Lung (tissue), 12 donors: ENCODE data around the gene DHRS11. TPM values are rescaled to one million over a fixed set of nuclear protein-coding genes. Genes with fewer than 3 reads are reported as not detected.

ENCODE experiments used
- ATAC-seq: fragments of 200-7000 bp; cut with Tn5 transposase; one replicate; pipeline ENCODE4 v1.9.1; 2020; ENCODE audit warnings: moderate number of reproducible peaks; ENCODE audit not compliant: insufficient read depth, low FRiP score
- DNase-seq, 3 donors: peaks; one replicate each; pipeline ENCODE4 v3.0.0-alpha.2; 2013 to 2017
- H3K27ac ChIP-seq, 2 donors: one replicate each; pipeline ENCODE4 v1.5.1; 2013; ENCODE audit warnings: mild to moderate bottlenecking in 2 of 2, moderate library complexity in 2 of 2, control low read depth in 1 of 2, inconsistent platforms in 1 of 2, low read depth in 1 of 2, low read length in 1 of 2
- H3K27me3 ChIP-seq, 3 donors: one replicate each; pipeline ENCODE4 v1.5.1; 2013; ENCODE audit warnings: low read length in 2 of 3; ENCODE audit not compliant: control insufficient read depth in 3 of 3, insufficient read depth in 3 of 3
- H3K36me3 ChIP-seq, 4 donors: one replicate each; pipeline ENCODE4 v1.5.1; 2013; ENCODE audit warnings: low read length in 4 of 4, mild to moderate bottlenecking in 1 of 4, moderate library complexity in 1 of 4; ENCODE audit not compliant: control insufficient read depth in 4 of 4, insufficient read depth in 4 of 4
- H3K4me1 ChIP-seq, 5 donors: one replicate each; pipeline ENCODE4 v1.5.1; 2013; ENCODE audit warnings: low read length in 5 of 5, mild to moderate bottlenecking in 2 of 5, moderate library complexity in 1 of 5; ENCODE audit not compliant: control insufficient read depth in 5 of 5, insufficient read depth in 5 of 5
- H3K4me3 ChIP-seq: one replicate; pipeline ENCODE4 v1.5.1; 2013; ENCODE audit warnings: mild to moderate bottlenecking, control low read depth, moderate library complexity
- H3K9ac ChIP-seq, 2 donors: one replicate each; pipeline ENCODE4 v1.5.1; 2013; ENCODE audit warnings: low read length in 2 of 2, control low read depth in 1 of 2; ENCODE audit not compliant: insufficient read depth in 1 of 2
- H3K9me3 ChIP-seq, 4 donors: one replicate each; pipeline ENCODE4 v1.5.1; 2013; ENCODE audit warnings: low read length in 3 of 4, mild to moderate bottlenecking in 1 of 4, moderate library complexity in 1 of 4; ENCODE audit not compliant: control insufficient read depth in 4 of 4, insufficient read depth in 3 of 4
- CTCF ChIP-seq: IDR thresholded peaks from 2 replicates; pipeline ENCODE4 v1.5.1; 2012; ENCODE audit warnings: mild to moderate bottlenecking; ENCODE audit errors: control extremely low read depth, extremely low read depth
- WGBS, 2 donors: extraction: QIAGEN DNeasy Blood & Tissue Kit; methylation state at CpG; one replicate each; pipeline ENCODE4 v1.1.7; 2013; 5-methylcytosine and 5-hydroxymethylcytosine counted together
- polyA plus RNA-seq, 2 donors: library from polyadenylated mRNA; stranded (reverse); fragments of 200-250 nt; gene quantifications; one replicate each; pipeline ENCODE4 v1.2.1, GENCODE V29; 2013
- total RNA-seq, 2 donors: library from RNA; depleted of rRNA in 1 of 2; stranded (reverse); fragments of >200 nt in 1 of 2; gene quantifications; one replicate each; pipeline ENCODE4 v1.2.1, GENCODE V29; 2014 to 2021
- donor health status: control.
- donor health status: control.
- donor health status: Bipolar disorder and iron deficiency.
- donor health status: healthy.
- donor health status: DM: yes; HTN: yes; CAD: no.

Gene DHRS11
- total and polyA plus RNA-seq, 4 donors, result 3.7 to 9.1 (median 5.7) TPM

GRCh38 chr17:36625188-36625587 is 33.5 kb downstream of the DHRS11 start:
- Histone ChIP-seq H3K9me3 (no peaks in the 10 kb centered on the region), H3K27ac (no peak overlapping the region), H3K4me1 (peaks cover 0 to 4% (median 0%) of the 10 kb centered on the region in 5 donors), H3K36me3 (no peaks in the 10 kb centered on the region), H3K9ac (no peak overlapping the region), H3K4me3 (no peak overlapping the region), H3K27me3 (no peaks in the 10 kb centered on the region)
- 59 to 77% methylated on average over 7 of the region's 7 CpGs for WGBS, 2 donors
- no peak for ATAC-seq
- TF ChIP-seq CTCF, result no peak
- no peak for DNase-seq

GRCh38 chr17:36627101-36627500 is 35.4 kb downstream of the DHRS11 start:
- Histone ChIP-seq H3K27ac (no peak overlapping the region), H3K36me3 (no peaks in the 10 kb centered on the region), H3K27me3 (peaks cover 0 to 7% (median 0%) of the 10 kb centered on the region in 3 donors), H3K9me3 (no peaks in the 10 kb centered on the region), H3K4me1 (peaks cover 0 to 4% (median 0%) of the 10 kb centered on the region in 5 donors), H3K9ac (no peak overlapping the region), H3K4me3 (no peak overlapping the region)
- TF ChIP-seq CTCF, result no peak
- 71 to 75% methylated on average over 12 of the region's 12 CpGs for WGBS, 2 donors
- DNase-seq (no peak), ATAC-seq (no peak)

DNA sequence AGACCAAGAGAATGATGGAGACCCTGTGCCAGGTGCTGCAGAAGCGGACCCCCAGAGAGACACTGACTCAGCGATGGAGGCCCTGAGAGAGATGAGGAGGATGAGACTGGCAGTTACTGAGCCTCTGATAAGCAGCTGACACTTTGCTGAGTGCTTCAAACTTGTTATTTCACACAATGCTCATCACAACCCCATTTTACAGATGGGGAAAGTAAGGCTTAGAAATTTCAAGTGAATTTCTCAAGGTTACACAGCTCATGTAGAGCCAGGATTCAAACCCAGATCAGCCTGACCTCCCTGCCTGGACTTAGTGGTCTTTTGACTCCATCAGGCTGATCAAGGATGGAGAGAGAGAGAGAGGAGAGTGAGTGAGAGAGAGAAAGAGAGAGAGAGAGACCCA is 36.9 kb downstream of the DHRS11 start:
- no peak overlapping the region for H3K4me3 ChIP-seq
- H3K27ac ChIP-seq, result no peak overlapping the region

More for the DNA sequence above, 36.9 kb downstream of the DHRS11 start:
- Histone ChIP-seq H3K27me3 (peaks cover 0 to 15% (median 5%) of the 10 kb centered on the region in 3 donors), H3K4me1 (peaks cover 0 to 11% (median 0%) of the 10 kb centered on the region in 5 donors), H3K36me3 (no peaks in the 10 kb centered on the region), H3K9ac (no peak overlapping the region), H3K9me3 (no peaks in the 10 kb centered on the region)
- TF ChIP-seq CTCF, result no peak
- 95 to 97% methylated on average over 2 of the region's 2 CpGs for WGBS, 2 donors
- no peak for DNase-seq
- ATAC-seq, result no peak
